ENCODE data around the gene JKAMP. TPM values are rescaled to one million over a fixed set of nuclear protein-coding genes. Genes with fewer than 3 reads are reported as not detected.

Gene JKAMP
- total and polyA plus RNA-seq, 2 donors (not counting 3 experiments of a cell fraction or from before 2014, with no cell fraction given), result 30.8 to 160 TPM

DNA sequence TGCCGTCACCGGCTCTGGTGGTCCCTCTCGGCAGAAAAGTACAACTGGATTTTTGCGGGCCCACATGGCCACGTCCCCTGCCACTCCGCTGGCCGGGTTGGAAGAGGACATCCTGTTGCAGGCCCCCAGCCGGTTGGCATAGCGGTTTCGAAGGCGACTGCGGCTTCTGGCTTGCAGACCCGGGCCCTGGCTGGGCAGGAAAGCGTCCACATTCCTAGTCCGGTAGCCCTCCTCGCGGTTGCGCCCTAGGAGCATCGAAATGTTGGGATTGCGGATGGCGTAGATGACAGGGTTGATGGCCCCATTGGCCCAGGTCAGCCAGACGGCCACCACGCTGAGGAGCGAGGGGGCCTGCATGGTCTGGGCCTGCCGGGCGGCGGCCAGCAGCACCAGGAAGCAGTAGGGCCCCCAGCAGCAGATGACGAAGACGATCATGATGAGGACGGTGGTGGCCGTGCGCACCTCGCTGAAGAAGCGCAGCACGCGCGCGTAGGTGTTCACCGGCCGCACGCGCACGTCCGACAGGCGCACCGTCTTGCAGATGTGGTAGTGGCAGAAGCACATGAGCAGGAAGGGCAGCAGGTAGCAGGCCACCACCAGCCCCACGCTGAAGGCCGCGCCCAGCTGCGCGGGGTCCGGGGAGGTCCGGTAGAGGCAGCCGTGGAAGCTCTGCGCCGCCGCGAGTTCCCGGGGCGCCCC is 20.4 kb upstream of the JKAMP start:
- FAIRE-seq, result no peak
- POLR2A ChIA-PET, result no interaction called here
- no peaks in the 10 kb centered on the region for H3K36me3 ChIP-seq (ENCODE audit: control insufficient read depth in 2 of 2, extremely low read depth in 1 of 2, insufficient read depth in 2 of 2, low read length in 2 of 2)

More for the DNA sequence above, 20.4 kb upstream of the JKAMP start:
- no peaks in the 10 kb centered on the region for H4K20me1 ChIP-seq (replicated peaks; ENCODE audit: control insufficient read depth, extremely low read depth, insufficient read depth, low read length)
- peak overlapping the region; percentile 53 for H3K4me2 ChIP-seq (ENCODE audit: insufficient read depth, low read length)
- H3K4me1 ChIP-seq (ENCODE audit: control insufficient read depth, extremely low read depth, insufficient read depth, low read length), result peaks cover 5% of the 10 kb centered on the region
- peak overlapping the region; percentile 95 for H2AFZ ChIP-seq (ENCODE audit: low read depth, low read length)
- peak overlapping the region; percentile 42 for H3K9ac ChIP-seq (replicated peaks; ENCODE audit: extremely low read depth, insufficient read depth, low read length)
- no peak for TF ChIP-seq CTCF (IDR thresholded peaks at IDR 0.05; ENCODE audit: extremely low read depth in 1 of 2, insufficient read depth in 1 of 2, low read depth in 1 of 2, low read length in 2 of 2)
- no peak for TF ChIP-seq POLR2AphosphoS5 (IDR thresholded peaks at IDR 0.05; ENCODE audit: insufficient read depth, low read depth, low read length)
- TF ChIP-seq EZH2 (IDR thresholded peaks at IDR 0.05; ENCODE audit: borderline replicate concordance, low read depth, low read length, severe bottlenecking), result no peak
- TF ChIP-seq, protein P1, sequence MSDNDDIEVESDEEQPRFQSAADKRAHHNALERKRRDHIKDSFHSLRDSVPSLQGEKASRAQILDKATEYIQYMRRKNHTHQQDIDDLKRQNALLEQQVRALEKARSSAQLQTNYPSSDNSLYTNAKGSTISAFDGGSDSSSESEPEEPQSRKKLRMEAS (IDR thresholded peaks at IDR 0.05; ENCODE audit: insufficient read depth, insufficient read length), result no peak
- no peak for TF ChIP-seq POLR2A (IDR thresholded peaks at IDR 0.05; ENCODE audit: low read depth, low read length)
- TF ChIP-seq JUN (IDR thresholded peaks at IDR 0.05; ENCODE audit: borderline replicate concordance, insufficient read depth, insufficient read length, low read depth), result no peak
- no peaks in the 10 kb centered on the region for H3K27me3 ChIP-seq (ENCODE audit: control insufficient read depth in 2 of 2, insufficient read depth in 2 of 2, low read length in 2 of 2)
- H3K9me3 ChIP-seq (replicated peaks; ENCODE audit: control insufficient read depth, insufficient read depth, low read length), result no peaks in the 10 kb centered on the region
- no peaks in the 10 kb centered on the region for H3K9me1 ChIP-seq (replicated peaks; ENCODE audit: control insufficient read depth, extremely low read depth, insufficient read depth, low read length)
- BruUV-seq (replicated peaks), result no TSS peak
- no peak for DNase-seq (ENCODE audit: low read depth, low spot score)
- intact Hi-C loops (cut with micrococcal nuclease), result no loop called here
- no peaks in the 10 kb centered on the region for H3K79me2 ChIP-seq (ENCODE audit: control insufficient read depth, insufficient read depth, low read length)
- CTCF ChIA-PET, result interaction anchor here (1.2 to 2.0 kb wide), 3 partner anchors 20 to 331 kb away, joined by 4 to 18 read pairs (median 9); partner anchors contain the start of genes JKAMP and L3HYPDH
- dilution Hi-C loops (cut with MboI; ENCODE audit: extremely low pct_ligation_motif_present, low sequenced_read_pairs), result no loop called here
- no peak overlapping the region for H3K27ac ChIP-seq (ENCODE audit: insufficient read depth, low read depth, low read length)
- H3K4me3 ChIP-seq (replicated peaks in 1 of 3; ENCODE audit: insufficient read depth in 1 of 3, low read depth in 1 of 3, low read length in 3 of 3), result peak overlapping the region; percentile 18 to 48 (median 29)

Data from endothelial cell of umbilical vein (primary cell).